ENCODE data around the gene ZNF587B. TPM values are rescaled to one million over a fixed set of nuclear protein-coding genes. Genes with fewer than 3 reads are reported as not detected.
"Not testable (repeated sequence)": the region's sequence is repeated elsewhere in the genome, so short reads cannot be mapped to it uniquely, and the experiment has no call there.

Gene ZNF587B
- total and polyA plus RNA-seq, 9 of the 15 experiments (the other 6 are each of a cell fraction or from before 2014, with no cell fraction given), result 7.4 to 37.5 (median 20.8) TPM

DNA sequence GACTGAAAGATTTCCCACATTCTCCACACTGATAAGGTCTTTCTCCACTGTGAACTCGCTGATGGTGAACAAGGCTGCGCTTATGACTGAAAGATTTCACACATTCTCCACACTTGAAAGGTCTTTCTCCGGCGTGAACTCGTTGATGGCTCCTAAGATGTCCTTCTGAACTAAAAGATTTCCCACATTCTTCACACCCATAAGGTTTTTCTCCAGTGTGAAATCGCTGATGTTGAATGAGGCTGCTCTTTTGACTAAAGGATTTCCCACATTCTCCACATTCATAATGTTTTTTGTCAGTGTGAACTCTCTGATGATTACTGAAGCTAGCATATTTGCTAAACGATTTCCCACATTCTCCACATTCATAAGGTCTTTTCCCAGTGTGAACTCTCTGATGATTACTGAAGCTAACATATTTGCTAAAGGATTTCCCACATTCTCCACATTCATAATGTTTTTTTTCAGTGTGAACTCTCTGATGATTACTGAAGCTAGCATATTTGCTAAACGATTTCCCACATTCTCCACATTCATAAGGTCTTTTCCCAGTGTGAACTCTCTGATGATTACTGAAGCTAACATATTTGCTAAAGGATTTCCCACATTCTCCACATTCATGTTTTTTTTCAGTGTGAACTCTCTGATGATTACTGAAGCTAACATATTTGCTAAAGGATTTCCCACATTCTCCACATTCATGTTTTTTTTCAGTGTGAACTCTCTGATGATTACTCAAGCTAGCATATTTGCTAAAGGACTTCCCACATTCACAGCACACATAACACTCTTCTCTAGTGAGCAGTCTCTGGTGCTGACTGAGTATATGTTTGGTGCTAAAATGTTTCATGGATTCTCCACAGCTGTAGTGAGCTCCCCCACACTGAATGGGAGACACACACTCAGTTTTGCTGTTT, 44.0 kb downstream of the ZNF587B start:
- BruUV-seq (replicated peaks); ATAC-seq; H3K27ac ChIP-seq (ENCODE audit: extremely low read depth, low read depth, low read length); DNase-seq (ENCODE audit: extremely low read depth in 1 of 4, low spot score in 3 of 4); CTCF ChIA-PET (ENCODE audit: low intra/inter-chr PET ratio); H2AFZ ChIP-seq (ENCODE audit: low read depth, low read length); H3K36me3 ChIP-seq (ENCODE audit: control insufficient read depth, insufficient read depth, low read length); intact Hi-C loops (cut with micrococcal nuclease); FAIRE-seq; in situ Hi-C loops (cut with MboI); POLR2A ChIA-PET; H3K4me2 ChIP-seq (ENCODE audit: insufficient read depth, low read length); H3K4me3 ChIP-seq; H3K9me1 ChIP-seq (ENCODE audit: control insufficient read depth, insufficient read depth, low read length); H3K79me2 ChIP-seq (ENCODE audit: control insufficient read depth, insufficient read depth, low read length); H3K9ac ChIP-seq (ENCODE audit: insufficient read depth in 1 of 2, low read depth in 2 of 2, low read length in 2 of 2); H3K27me3 ChIP-seq (ENCODE audit: control insufficient read depth in 2 of 2, insufficient read depth in 2 of 2, low read length in 2 of 2); H4K20me1 ChIP-seq (replicated peaks; ENCODE audit: control insufficient read depth, insufficient read depth, low read length); H3K4me1 ChIP-seq (replicated peaks in 1 of 2; ENCODE audit: control insufficient read depth in 2 of 2, insufficient read depth in 2 of 2, low read length in 2 of 2): not testable (repeated sequence)
- H3K9me3 ChIP-seq (replicated peaks; ENCODE audit: control insufficient read depth, insufficient read depth, low read depth, low read length), result peaks cover 13% of the 10 kb centered on the region
- TF ChIP-seq ZNF75A (CRISPR knock-in tag; IDR thresholded peaks at IDR 0.05), result peak; percentile 71
- WGBS (ENCODE audit: insufficient coverage, low coverage, missing lambda C conversion rate), result 11% methylated on average over 7 of the region's 8 CpGs

- H3K79me2 ChIP-seq (ENCODE audit: control insufficient read depth, insufficient read depth, low read length), result no peaks in the 10 kb centered on the region
- no peak for DNase-seq (ENCODE audit: extremely low read depth in 1 of 4, low spot score in 3 of 4)
- no TSS peak for BruUV-seq (replicated peaks)
- TF ChIP-seq RBBP5 (IDR thresholded peaks at IDR 0.05; ENCODE audit: borderline replicate concordance, insufficient read depth, low read length, poor library complexity, severe bottlenecking) (no peak), MLLT1 (IDR thresholded peaks at IDR 0.05) (no peak), BHLHE40 (IDR thresholded peaks at IDR 0.05; ENCODE audit: low read length) (no peak), CBX5 (IDR thresholded peaks at IDR 0.05; ENCODE audit: borderline replicate concordance, low read depth) (no peak), GMEB1 (CRISPR knock-in tag; IDR thresholded peaks at IDR 0.05) (no peak), ZNF41 (CRISPR knock-in tag; conservative IDR thresholded peaks at IDR 0.05) (no peak), ELK3 (CRISPR knock-in tag; IDR thresholded peaks at IDR 0.05) (no peak), TEAD2 (tag; IDR thresholded peaks at IDR 0.05) (no peak), RCOR1 (IDR thresholded peaks at IDR 0.05; ENCODE audit: borderline replicate concordance in 1 of 2, low read depth in 2 of 2, low read length in 2 of 2) (no peak), SETDB1 (IDR thresholded peaks at IDR 0.05; ENCODE audit: low read length) (no peak)
Observed at GRCh38 chr19:57886046-57886445, 55.9 kb downstream of the ZNF587B start.

More at GRCh38 chr19:57886046-57886445, 55.9 kb downstream of the ZNF587B start:
- Histone ChIP-seq H3K9me1 (ENCODE audit: control insufficient read depth, insufficient read depth, low read length) (no peaks in the 10 kb centered on the region), H3K27me3 (ENCODE audit: control insufficient read depth in 2 of 2, insufficient read depth in 2 of 2, low read length in 2 of 2) (no peaks in the 10 kb centered on the region), H2AFZ (ENCODE audit: low read depth, low read length) (no peak overlapping the region), H3K4me2 (ENCODE audit: insufficient read depth, low read length) (no peak overlapping the region), H3K4me3 (no peak overlapping the region), H3K27ac (ENCODE audit: extremely low read depth, low read depth, low read length) (no peak overlapping the region), H3K9ac (ENCODE audit: insufficient read depth in 1 of 2, low read depth in 2 of 2, low read length in 2 of 2) (no peak overlapping the region), H3K4me1 (replicated peaks in 1 of 2; ENCODE audit: control insufficient read depth in 2 of 2, insufficient read depth in 2 of 2, low read length in 2 of 2) (peaks cover 0 to 5% of the 10 kb centered on the region in 2 experiments; a peak in 2 of 5 replicates), H3K9me3 (replicated peaks; ENCODE audit: control insufficient read depth, insufficient read depth, low read depth, low read length) (peaks cover 4% of the 10 kb centered on the region), H4K20me1 (replicated peaks; ENCODE audit: control insufficient read depth, insufficient read depth, low read length) (no peaks in the 10 kb centered on the region), H3K36me3 (ENCODE audit: control insufficient read depth, insufficient read depth, low read length) (no peaks in the 10 kb centered on the region)
- WGBS (ENCODE audit: insufficient coverage, low coverage, missing lambda C conversion rate), result 7% methylated on average over 3 of the region's 3 CpGs
- intact Hi-C loops (cut with micrococcal nuclease) (no loop called here), in situ Hi-C loops (cut with MboI) (no loop called here)
- ChIA-PET CTCF (ENCODE audit: low intra/inter-chr PET ratio) (no interaction called here), POLR2A (no interaction called here)
- FAIRE-seq, result no peak
- no peak for ATAC-seq
